HepG2 (cell line): ENCODE results near the gene VTN. TPM values are rescaled to one million over a fixed set of nuclear protein-coding genes. Genes with fewer than 3 reads are reported as not detected.
A peak's percentile ranks its signal among the peaks of the same experiment; 100 is the strongest.

ENCODE experiments used
- AGO2 ChIP-seq: fragments of 200-400 bp; formaldehyde crosslinking; optimal IDR thresholded peaks from 2 replicates; pipeline ENCODE3; 2017; ENCODE audit warnings: mild to moderate bottlenecking, low read depth, low read length, moderate library complexity
- AHR ChIP-seq: IDR thresholded peaks from 2 replicates; pipeline ENCODE4 v1.6.1; 2018; ENCODE audit warnings: missing genetic modification reagents, missing compliant biosample characterization
- ATM ChIP-seq: fragments of 450-650 bp; IDR thresholded peaks from 2 replicates; pipeline ENCODE4 v1.7.1; 2017; ENCODE audit warnings: mild to moderate bottlenecking, borderline replicate concordance
- E2F5 ChIP-seq: sonication (generic); formaldehyde crosslinking; conservative IDR thresholded peaks from 2 replicates; pipeline ENCODE4 v1.4.0; 2020; ENCODE audit warnings: missing genetic modification reagents
- HNRNPLL ChIP-seq: fragments of 200-400 bp; formaldehyde crosslinking; IDR thresholded peaks from 2 replicates; pipeline ENCODE4 v1.6.1; 2017; ENCODE audit warnings: mild to moderate bottlenecking, low read depth, low read length; ENCODE audit not compliant: poor library complexity, severe bottlenecking
- HOXA9 ChIP-seq: sonication (generic); formaldehyde crosslinking; IDR thresholded peaks from 2 replicates; pipeline ENCODE4 v1.8.1; 2022; ENCODE audit warnings: missing genetic modification reagents, mild to moderate bottlenecking, moderate library complexity, borderline replicate concordance
- KDM3A ChIP-seq: IDR thresholded peaks from 2 replicates; pipeline ENCODE4 v1.6.1; 2018; ENCODE audit warnings: low read depth, missing compliant biosample characterization
- KLF12 ChIP-seq: sonication (generic); formaldehyde crosslinking; IDR thresholded peaks from 2 replicates; pipeline ENCODE4 v1.4.0; 2020; ENCODE audit warnings: missing genetic modification reagents, borderline replicate concordance
- PHF8 ChIP-seq: sonication (generic); formaldehyde crosslinking; IDR thresholded peaks from 2 replicates; pipeline ENCODE4 v1.5.0; 2020; ENCODE audit warnings: missing genetic modification reagents
- POLR2AphosphoS2 ChIP-seq: IDR thresholded peaks from 2 replicates; pipeline ENCODE4 v1.6.1; 2011; ENCODE audit warnings: low read depth, low read length, improper control_type of control experiment
- PPARG ChIP-seq: conservative IDR thresholded peaks from 2 replicates; pipeline ENCODE4 v1.6.1; 2016; ENCODE audit warnings: missing biosample characterization, missing genetic modification reagents
- REPIN1 ChIP-seq: sonication (generic); formaldehyde crosslinking; IDR thresholded peaks from 2 replicates; pipeline ENCODE4 v1.8.0; 2022; ENCODE audit warnings: missing genetic modification reagents, low read depth, mild to moderate bottlenecking, borderline replicate concordance
- TFDP1 ChIP-seq: IDR thresholded peaks from 2 replicates; pipeline ENCODE4 v1.6.1; 2016; ENCODE audit warnings: missing compliant biosample characterization, missing genetic modification reagents, borderline replicate concordance
- TOPORS ChIP-seq: sonication (generic); formaldehyde crosslinking; IDR thresholded peaks from 2 replicates; pipeline ENCODE4 v1.8.0; 2023; ENCODE audit warnings: mild to moderate bottlenecking, missing genetic modification reagents
- ZBTB1 ChIP-seq: sonication (generic); formaldehyde crosslinking; IDR thresholded peaks from 2 replicates; pipeline ENCODE4 v1.4.0; 2020; ENCODE audit warnings: missing genetic modification reagents, borderline replicate concordance
- ZNF609 ChIP-seq: sonication (generic); formaldehyde crosslinking; IDR thresholded peaks from 2 replicates; pipeline ENCODE4 v1.4.0; 2020; ENCODE audit warnings: mild to moderate bottlenecking, missing genetic modification reagents, borderline replicate concordance
- ZNF704 ChIP-seq: sonication (generic); formaldehyde crosslinking; IDR thresholded peaks from 2 replicates; pipeline ENCODE4 v1.8.1; 2023; ENCODE audit warnings: mild to moderate bottlenecking, inconsistent platforms, moderate library complexity, missing genetic modification reagents, borderline replicate concordance
- ZSCAN29 ChIP-seq: sonication (generic); formaldehyde crosslinking; conservative IDR thresholded peaks from 2 replicates; pipeline ENCODE4 v1.4.0; 2020; ENCODE audit warnings: mild to moderate bottlenecking, missing genetic modification reagents
- ZSCAN31 ChIP-seq: sonication (generic); formaldehyde crosslinking; IDR thresholded peaks from 2 replicates; pipeline ENCODE4 v1.5.0; 2020; ENCODE audit warnings: low read depth, mild to moderate bottlenecking, missing genetic modification reagents
- polyA plus RNA-seq, 8 experiments: library from polyadenylated mRNA; depleted of rRNA in 3 of 8; stranded (reverse) in 7 of 8; unstranded in 1 of 8; fragments of >200 nt; fragmentation: Illumina TruSeq in 4 of 8; extraction: Trizol in 4 of 8; gene quantifications; 2 replicates each; pipeline versions ENCODE4 v1.2.1 to v1.2.3, GENCODE V29; 2011 to 2016; ENCODE audit warnings: low read depth in 4 of 8, missing spikeins in 1 of 8, mixed read lengths in 1 of 8; ENCODE audit not compliant: insufficient read depth in 1 of 8
- total RNA-seq, 5 experiments: library from RNA; depleted of rRNA; stranded (reverse); fragments of >200 nt; fragmentation: Illumina TruSeq; extraction: Trizol; gene quantifications; 2 replicates each; pipeline ENCODE4 v1.2.3, GENCODE V29; 2016; ENCODE audit warnings: low read depth in 1 of 5

VTN gene
- total and polyA plus RNA-seq, 2 of the 13 experiments (the other 11 are each of a cell fraction or from before 2014, with no cell fraction given) = 108 to 131 TPM

- TF ChIP-seq AHR (no peak), KLF12 (CRISPR knock-in tag) (peak; percentile 38; the same call in 1 of the 2 replicates), HNRNPLL (peak; percentile 80), TOPORS (CRISPR knock-in tag) (peak; percentile 90; the same call in 1 of the 2 replicates), AGO2 (peak; percentile 0), TFDP1 (CRISPR knock-in tag) (peak; percentile 91), PHF8 (CRISPR knock-in tag) (peak; percentile 79), HOXA9 (0 out of 2 replicates have a peak, but pooled peaks have one; percentile 19), ZNF609 (CRISPR knock-in tag) (0 out of 2 replicates have a peak, but pooled peaks have one; percentile 28), ZNF704 (CRISPR knock-in tag) (no peak; the same call in 1 of the 2 replicates), ZBTB1 (no peak), ZSCAN29 (0 out of 2 replicates have a peak, but pooled peaks have one; percentile 60), KDM3A (CRISPR knock-in tag) (no peak), REPIN1 (peak; percentile 87; the same call in 1 of the 2 replicates), POLR2AphosphoS2 (no peak), E2F5 (CRISPR knock-in tag) (peak; percentile 56; the same call in 1 of the 2 replicates), ZSCAN31 (CRISPR knock-in tag) (peak; percentile 36; the same call in 1 of the 2 replicates), PPARG (CRISPR knock-in tag) (no peak), ATM (no peak)
Measured at GRCh38 chr17:28318759-28319597, 51.1 kb downstream of the VTN start, which contains the start of gene TMEM97 (continued).
